Endothelial cell of umbilical vein (primary cell): ENCODE measurements around the gene GPR26. TPM values are rescaled to one million over a fixed set of nuclear protein-coding genes. Genes with fewer than 3 reads are reported as not detected.

ENCODE experiments used
- Bru-seq: library from RNA; stranded (reverse); fragments of 400-500 nt; gene quantifications from one replicate; lab custom pipeline; 2021; lab: Mats Ljungman, UMichigan
- BruChase-seq, 2 experiments: library from RNA; stranded (reverse); fragments of 400-500 nt; gene quantifications; one replicate each; lab custom pipeline; 2021; lab: Mats Ljungman, UMichigan
- BruUV-seq: library from RNA; stranded (reverse); fragments of 400-500 nt; replicated peaks from 2 replicates; lab custom pipeline; 2021; lab: Mats Ljungman, UMichigan
- CTCF ChIA-PET: fragments of 300-600, 350-600 bp; sonication (Branson Sonifier 250); formaldehyde crosslinking; loops from one replicate; lab custom pipeline; 2021; ENCODE audit warnings: antibody characterized with exemption, inconsistent platforms; lab: Charles Lee
- POLR2A ChIA-PET: fragments of 300-600, 350-600 bp; sonication (Branson Sonifier 250); formaldehyde crosslinking; loops from one replicate; lab custom pipeline; 2021; ENCODE audit warnings: antibody characterized with exemption, inconsistent platforms; lab: Charles Lee
- DNase-seq: peaks from one replicate; pipeline ENCODE4 v3.0.0-alpha.2; 2011; ENCODE audit warnings: low read depth, low spot score
- FAIRE-seq: peaks from 2 replicates; lab custom pipeline; 2011; peaks lifted over from hg19 to GRCh38; lab: Jason Lieb, UNC
- H2AFZ ChIP-seq: 2 replicates; pipeline ENCODE4 v1.6.0; 2012; ENCODE audit warnings: low read depth, low read length, control low read depth, inconsistent platforms
- H3K27ac ChIP-seq: 2 replicates; pipeline ENCODE4 v1.5.1; 2011; ENCODE audit warnings: low read depth, mild to moderate bottlenecking, control low read depth, low read length, moderate library complexity; ENCODE audit not compliant: insufficient read depth
- H3K27me3 ChIP-seq, 2 experiments: 2 replicates each; pipeline versions ENCODE4 v1.6.0 to v1.6.1; 2011; ENCODE audit warnings: low read length in 2 of 2, mixed read lengths in 1 of 2; ENCODE audit not compliant: control insufficient read depth in 2 of 2, insufficient read depth in 2 of 2
- H3K36me3 ChIP-seq, 2 experiments: 2 replicates in 1 of 2; 3 replicates in 1 of 2; pipeline ENCODE4 v1.5.1; 2011; ENCODE audit warnings: low read length in 2 of 2, mild to moderate bottlenecking in 1 of 2, moderate library complexity in 1 of 2; ENCODE audit not compliant: control insufficient read depth in 2 of 2, insufficient read depth in 2 of 2; ENCODE audit errors: extremely low read depth in 1 of 2
- H3K4me1 ChIP-seq: 3 replicates; pipeline ENCODE4 v1.5.1; 2011; ENCODE audit warnings: mild to moderate bottlenecking, low read length; ENCODE audit not compliant: control insufficient read depth, insufficient read depth; ENCODE audit errors: extremely low read depth
- H3K4me2 ChIP-seq: 2 replicates; pipeline ENCODE4 v1.6.1; 2011; ENCODE audit warnings: low read length, control low read depth, mixed read lengths; ENCODE audit not compliant: insufficient read depth
- H3K4me3 ChIP-seq, 3 experiments: fragments of 200-600 bp in 1 of 3; sonication (generic), shearing (Covaris generic) in 1 of 3; replicated peaks in 1 of 3; 2 replicates each; pipeline ENCODE4 v1.5.1; 2011 to 2016; ENCODE audit warnings: control low read depth in 3 of 3, low read length in 3 of 3, mild to moderate bottlenecking in 2 of 3, inconsistent platforms in 1 of 3, low read depth in 1 of 3, moderate library complexity in 1 of 3; ENCODE audit not compliant: insufficient read depth in 1 of 3
- H3K79me2 ChIP-seq: 2 replicates; pipeline ENCODE4 v1.6.0; 2012; ENCODE audit warnings: low read length, inconsistent platforms; ENCODE audit not compliant: control insufficient read depth, insufficient read depth
- H3K9ac ChIP-seq: replicated peaks from 2 replicates; pipeline ENCODE3; 2011; ENCODE audit warnings: low read length, control low read depth; ENCODE audit not compliant: insufficient read depth; ENCODE audit errors: extremely low read depth
- H3K9me1 ChIP-seq: replicated peaks from 3 replicates; pipeline ENCODE4 v1.6.0; 2011; ENCODE audit warnings: mild to moderate bottlenecking, low read length; ENCODE audit not compliant: control insufficient read depth, insufficient read depth; ENCODE audit errors: extremely low read depth
- H3K9me3 ChIP-seq: replicated peaks from 2 replicates; pipeline ENCODE4 v1.5.1; 2012; ENCODE audit warnings: low read length, inconsistent platforms; ENCODE audit not compliant: control insufficient read depth, insufficient read depth
- H4K20me1 ChIP-seq: replicated peaks from 2 replicates; pipeline ENCODE3; 2011; ENCODE audit warnings: mild to moderate bottlenecking, low read length; ENCODE audit not compliant: control insufficient read depth, insufficient read depth; ENCODE audit errors: extremely low read depth
- CTCF ChIP-seq, 2 donors: IDR thresholded peaks; 1 replicate in 1 of 2; 2 replicates in 1 of 2; pipeline ENCODE4 v1.5.1; 2011; ENCODE audit warnings: low read length in 2 of 2, mild to moderate bottlenecking in 2 of 2, moderate library complexity in 2 of 2, control low read depth in 1 of 2, inconsistent platforms in 1 of 2, low read depth in 1 of 2; ENCODE audit not compliant: insufficient read depth in 1 of 2; ENCODE audit errors: extremely low read depth in 1 of 2
- EZH2 ChIP-seq: IDR thresholded peaks from 2 replicates; pipeline ENCODE4 v1.6.1; 2012; ENCODE audit warnings: borderline replicate concordance, low read depth, mild to moderate bottlenecking, moderate library complexity, low read length, inconsistent platforms; ENCODE audit not compliant: severe bottlenecking
- FOS ChIP-seq: IDR thresholded peaks from 2 replicates; pipeline ENCODE4 v1.6.1; 2011; ENCODE audit warnings: mild to moderate bottlenecking, low read length, moderate library complexity, borderline replicate concordance; ENCODE audit not compliant: insufficient read depth
- GATA2 ChIP-seq: IDR thresholded peaks from 2 replicates; pipeline ENCODE4 v1.7.0; 2011; ENCODE audit warnings: low read depth, mild to moderate bottlenecking, moderate library complexity, mixed read lengths, low read length; ENCODE audit not compliant: insufficient read length, insufficient read depth
- JUN ChIP-seq: IDR thresholded peaks from 2 replicates; pipeline ENCODE4 v1.6.1; 2011; ENCODE audit warnings: borderline replicate concordance, low read depth; ENCODE audit not compliant: insufficient read length, insufficient read depth
- MAX ChIP-seq: IDR thresholded peaks from 2 replicates; pipeline ENCODE4 v1.6.1; 2011; ENCODE audit not compliant: insufficient read depth, insufficient read length
- MYC ChIP-seq: IDR thresholded peaks from one replicate; pipeline ENCODE4 v1.6.1; 2011; ENCODE audit warnings: mild to moderate bottlenecking, low read depth, low read length
- POLR2A ChIP-seq: IDR thresholded peaks from 2 replicates; pipeline ENCODE4 v1.6.1; 2012; ENCODE audit warnings: low read depth, mild to moderate bottlenecking, control low read depth, low read length
- POLR2AphosphoS5 ChIP-seq: IDR thresholded peaks from 2 replicates; pipeline ENCODE4 v1.6.1; 2012; ENCODE audit warnings: low read depth, mild to moderate bottlenecking, control low read depth, low read length, moderate library complexity; ENCODE audit not compliant: insufficient read depth
- dilution Hi-C: fragments of 300-500 bp; cut with MboI; formaldehyde crosslinking; loops from one replicate; pipeline ENCODE4 v1.15.0; 2019; ENCODE audit warnings: low sequenced_read_pairs; ENCODE audit not compliant: extremely low pct_ligation_motif_present
- intact Hi-C: fragments of 100-400 bp; cut with micrococcal nuclease; formaldehyde crosslinking; loops from one replicate; pipeline ENCODE4 v1.10.0; 2022
- long read RNA-seq: library from polyadenylated mRNA; stranded (forward); transcript quantifications from one replicate; pipeline ENCODE4 v2.0.0, GENCODE V29; 2021
- polyA minus RNA-seq, 3 experiments: library from RNA; depleted of rRNA, polyadenylated mRNA; stranded (reverse); fragments of >200 nt; gene quantifications; 1 replicate in 1 of 3; 2 replicates in 2 of 3; pipeline ENCODE4 v1.2.3, GENCODE V29; 2011
- polyA plus RNA-seq, 4 experiments: library from polyadenylated mRNA; depleted of rRNA in 3 of 4; stranded (reverse) in 3 of 4; unstranded in 1 of 4; fragments of >200 nt; gene quantifications; 2 replicates each; pipeline versions ENCODE4 v1.2.1 to v1.2.3, GENCODE V29; 2011 to 2012; ENCODE audit warnings: missing spikeins in 1 of 4
- total RNA-seq: library from RNA; stranded (reverse); gene quantifications from 2 replicates; pipeline ENCODE4 v1.2.3, GENCODE V29; 2021

GPR26 gene
- total RNA-seq (not detected in 2 replicates), polyA plus RNA-seq (not detected in 2 replicates), polyA minus RNA-seq (not detected in 2 replicates), Bru-seq, nascent RNA (not detected), BruChase-seq, experiment 1, labeled RNA remaining after a 6-hour chase (not detected), BruChase-seq, experiment 2, labeled RNA remaining after a 2-hour chase (not detected)
- polyA plus RNA-seq (2011; cell fraction: cytosol; rRNA removed), result not detected in 2 replicates
- polyA plus RNA-seq (2011; cell fraction: nucleus; rRNA removed), result not detected in 2 replicates
- polyA plus RNA-seq (2012), result not detected in 2 replicates
- polyA minus RNA-seq (2011; cell fraction: cytosol; rRNA and poly(A)+ RNA removed), result not detected
- polyA minus RNA-seq (2011; cell fraction: nucleus; rRNA and poly(A)+ RNA removed), result not detected in 2 replicates
- long read RNA-seq, result 0 reads

GRCh38 chr10:123666318-123667236 is at the start of gene GPR26:
Gene GPR26 (plus strand): TSS chr10:123666355. CDS start chr10:123666408, 53 bp downstream.
- H3K4me3 ChIP-seq, result no peak within 1 kb of the TSS
- TF ChIP-seq POLR2AphosphoS5 (no peak), FOS (no peak), EZH2 (no peak), MAX (no peak), JUN (no peak), POLR2A (no peak), CTCF (IDR thresholded peaks at IDR 0.05; ENCODE audit: extremely low read depth in 1 of 2, insufficient read depth in 1 of 2, low read depth in 1 of 2, low read length in 2 of 2) (no peak), GATA2 (no peak), MYC (no peak)
- H3K9ac ChIP-seq, result no peak within 1 kb of the TSS
- no peak within 1 kb of the TSS for H2AFZ ChIP-seq
- dilution Hi-C loops (no loop called here), intact Hi-C loops (no loop called here)
- no TSS peak for BruUV-seq
- no peak for DNase-seq
- H3K27ac ChIP-seq, result no peak within 1 kb of the TSS
- H3K9me3 ChIP-seq, result no peaks in the 10 kb centered on the region
- no peak for FAIRE-seq
- H3K9me1 ChIP-seq, result no peaks in the 10 kb centered on the region
- H3K4me2 ChIP-seq, result no peak within 1 kb of the TSS
- ChIA-PET POLR2A (interaction anchor here (0.5 kb wide), 1 partner anchor 214 kb away, joined by 7 read pairs; no protein-coding TSS in a partner anchor), CTCF (no interaction called here)
- no peaks in the 10 kb centered on the region for H3K27me3 ChIP-seq
- H3K4me1 ChIP-seq, result no peaks in the 10 kb centered on the region
- H4K20me1 ChIP-seq, result no peaks in the 10 kb centered on the region
- no peaks in the 10 kb centered on the region for H3K36me3 ChIP-seq
- H3K79me2 ChIP-seq, result no peaks in the 10 kb centered on the region
